GM12878 (cell line): ENCODE results near the gene TOX2. TPM values are rescaled to one million over a fixed set of nuclear protein-coding genes. Genes with fewer than 3 reads are reported as not detected.

Experiments
- ATAC-seq: fragments of 200-7000 bp; cut with Tn5 transposase; 3 replicates; pipeline ENCODE4 v1.9.1; 2020; ENCODE audit warnings: mild to moderate bottlenecking, moderate library complexity
- BruUV-seq: library from RNA; stranded (reverse); fragments of 400-500 nt; replicated peaks from 2 replicates; lab custom pipeline; 2021; lab: Mats Ljungman, UMichigan
- CTCF ChIA-PET: fragments of 300-600 bp; sonication (Branson Sonifier 250); formaldehyde crosslinking; extraction: SDS; loops from one replicate; lab custom pipeline; 2021; ENCODE audit warnings: inconsistent platforms; lab: Yijun Ruan, JAX
- POLR2A ChIA-PET: fragments of 350-600 bp; formaldehyde crosslinking; extraction: SDS; loops from one replicate; lab custom pipeline; 2021; ENCODE audit warnings: inconsistent platforms; lab: Charles Lee
- RAD21 ChIA-PET: fragments of 300-600 bp; sonication (Branson Sonifier 250); formaldehyde crosslinking; loops from one replicate; lab custom pipeline; 2023; ENCODE audit warnings: antibody characterized with exemption; ENCODE audit not compliant: unreplicated experiment; lab: Charles Lee
- SMC1A ChIA-PET: fragments of 300-600 bp; sonication (Branson Sonifier 250); formaldehyde crosslinking; loops from one replicate; lab custom pipeline; 2023; ENCODE audit not compliant: unreplicated experiment, uncharacterized antibody; lab: Charles Lee
- DNase-seq: peaks from one replicate; pipeline ENCODE4 v3.0.0-alpha.2; 2011; ENCODE audit warnings: low read depth, low spot score
- FAIRE-seq: peaks from 3 replicates; lab custom pipeline; 2011; peaks lifted over from hg19 to GRCh38; lab: Jason Lieb, UNC
- H2AFZ ChIP-seq: 2 replicates; pipeline ENCODE4 v1.6.0; 2011; ENCODE audit warnings: low read depth, low read length, control low read depth; ENCODE audit not compliant: control insufficient read depth
- H3K27ac ChIP-seq: 2 replicates; pipeline ENCODE4 v1.5.1; 2011; ENCODE audit warnings: control low read depth; ENCODE audit not compliant: control insufficient read depth, insufficient read depth
- H3K27me3 ChIP-seq, 2 experiments: replicated peaks in 1 of 2; 2 replicates each; pipeline versions ENCODE4 v1.6.0 to v1.6.1; 2011; ENCODE audit warnings: low read length in 1 of 2; ENCODE audit not compliant: control insufficient read depth in 2 of 2, insufficient read depth in 2 of 2
- H3K36me3 ChIP-seq, 2 experiments: 2 replicates each; pipeline ENCODE4 v1.5.1; 2011; ENCODE audit warnings: low read length in 1 of 2; ENCODE audit not compliant: control insufficient read depth in 2 of 2, insufficient read depth in 2 of 2
- H3K4me1 ChIP-seq: 2 replicates; pipeline ENCODE4 v1.6.1; 2011; ENCODE audit warnings: mild to moderate bottlenecking, low read length, moderate library complexity, mixed read lengths; ENCODE audit not compliant: control insufficient read depth, insufficient read depth
- H3K4me2 ChIP-seq: 2 replicates; pipeline ENCODE4 v1.6.0; 2011; ENCODE audit warnings: control low read depth; ENCODE audit not compliant: control insufficient read depth, insufficient read depth
- H3K4me3 ChIP-seq: fragments of 200-600 bp; sonication (generic); 2 replicates; pipeline ENCODE4 v1.5.1; 2016
- H3K79me2 ChIP-seq: 2 replicates; pipeline ENCODE4 v1.6.0; 2011; ENCODE audit warnings: low read length; ENCODE audit not compliant: control insufficient read depth, insufficient read depth
- H3K9ac ChIP-seq: 2 replicates; pipeline ENCODE4 v1.8.0; 2011; ENCODE audit warnings: low read length, control low read depth, mixed read lengths; ENCODE audit not compliant: control insufficient read depth, insufficient read depth
- H3K9me3 ChIP-seq: replicated peaks from 3 replicates; pipeline ENCODE4 v1.5.1; 2011; ENCODE audit warnings: mild to moderate bottlenecking, low read length; ENCODE audit not compliant: control insufficient read depth, insufficient read depth
- H4K20me1 ChIP-seq: 2 replicates; pipeline ENCODE4 v1.6.0; 2011; ENCODE audit not compliant: control insufficient read depth, insufficient read depth
- BCL11A ChIP-seq: IDR thresholded peaks from 2 replicates; pipeline ENCODE4 v1.6.1; 2011; ENCODE audit warnings: low read depth, low read length
- DPF2 ChIP-seq: fragments of 450-650 bp; IDR thresholded peaks from 2 replicates; pipeline ENCODE4 v1.6.1; 2017; ENCODE audit warnings: mild to moderate bottlenecking
- EZH2 ChIP-seq: IDR thresholded peaks from 2 replicates; pipeline ENCODE4 v1.6.1; 2012; ENCODE audit warnings: low read depth, mild to moderate bottlenecking, control low read depth, inconsistent platforms, low read length, borderline replicate concordance; ENCODE audit not compliant: control insufficient read depth
- HDAC2 ChIP-seq: fragments of 200-600 bp; sonication (generic); IDR thresholded peaks from 2 replicates; pipeline ENCODE4 v1.6.1; 2017
- JUNB ChIP-seq: IDR thresholded peaks from 2 replicates; pipeline ENCODE4 v1.6.1; 2016; ENCODE audit warnings: antibody characterized with exemption, mild to moderate bottlenecking
- KDM1A ChIP-seq: fragments of 200-600 bp; sonication (generic); IDR thresholded peaks from 2 replicates; pipeline ENCODE4 v1.6.1; 2016; ENCODE audit warnings: borderline replicate concordance
- MXI1 ChIP-seq: fragments of 150-350 bp; IDR thresholded peaks from 2 replicates; pipeline ENCODE4 v1.6.1; 2011; ENCODE audit warnings: low read depth, mild to moderate bottlenecking, inconsistent platforms, low read length, improper control_type of control experiment
- ZBTB40 ChIP-seq: fragments of 450-650 bp; IDR thresholded peaks from 2 replicates; pipeline ENCODE4 v1.6.1; 2016; ENCODE audit warnings: mild to moderate bottlenecking, moderate library complexity, borderline replicate concordance
- ZNF384 ChIP-seq: IDR thresholded peaks from 2 replicates; pipeline ENCODE4 v1.6.1; 2012; ENCODE audit warnings: low read depth, mild to moderate bottlenecking, low read length, improper control_type of control experiment, borderline replicate concordance
- WGBS: methylation state at CpG from one replicate; pipeline ENCODE4 v1.1.6; 2016; ENCODE audit warnings: low lambda C conversion rate; ENCODE audit not compliant: insufficient replicate concordance, insufficient coverage; ENCODE audit errors: missing lambda C conversion rate; 5-methylcytosine and 5-hydroxymethylcytosine counted together
- in situ Hi-C: fragments of 300-500 bp; cut with MboI; formaldehyde crosslinking; loops from 9 replicates; pipeline ENCODE4 v1.14.3; 2018; ENCODE audit warnings: mixed read lengths
- intact Hi-C: fragments of 100-400 bp; cut with micrococcal nuclease; formaldehyde crosslinking; loops from one replicate; pipeline ENCODE4 v1.14.2; 2022; ENCODE audit not compliant: unreplicated experiment
- polyA plus RNA-seq, 11 experiments: library from polyadenylated mRNA; depleted of rRNA in 4 of 11; unstranded in 6 of 11; stranded (reverse) in 5 of 11; fragments of >200 nt; fragmentation: Nextera tagmentation in 4 of 11; fragmentation: Illumina TruSeq in 1 of 11; extraction: Ambion mirVana in 4 of 11; extraction: Trizol in 1 of 11; gene quantifications; 1 replicate in 1 of 11; 2 replicates in 10 of 11; pipeline versions ENCODE4 v1.2.1 to v1.2.3, GENCODE V29; 2011 to 2016; ENCODE audit warnings: inconsistent platforms in 2 of 11, missing spikeins in 2 of 11, low read depth in 1 of 11
- total RNA-seq, 4 experiments: library from RNA; depleted of rRNA in 3 of 4; stranded (reverse); fragments of >200 nt in 3 of 4; fragmentation: Illumina TruSeq in 1 of 4; extraction: Trizol in 1 of 4; gene quantifications; 2 replicates each; pipeline versions ENCODE4 v1.2.1 to v1.2.3, GENCODE V29; 2013 to 2021

The TOX2 gene
- total and polyA plus RNA-seq, 10 of the 15 experiments (the other 5 are each of a cell fraction or from before 2014, with no cell fraction given): 2.6 to 40.5 (median 7.9) TPM

- POLR2A ChIA-PET: interaction anchor here (0.5 to 1.3 kb wide), 3 partner anchors 154 to 335 kb away, joined by 3 to 6 read pairs (median 5); no protein-coding TSS in a partner anchor
- H3K27ac ChIP-seq: no peak overlapping the region
- no peak overlapping the region for H3K4me3 ChIP-seq
- no peaks in the 10 kb centered on the region for H3K27me3 ChIP-seq
- peaks cover 18% of the 10 kb centered on the region for H3K4me1 ChIP-seq
- no peak overlapping the region for H2AFZ ChIP-seq
- H4K20me1 ChIP-seq: no peaks in the 10 kb centered on the region
- H3K4me2 ChIP-seq: no peak overlapping the region
- FAIRE-seq: no peak
- BruUV-seq: no TSS peak
- CTCF ChIA-PET: interaction anchor here (1.1 to 16.0 kb wide), 5 partner anchors 9 to 322 kb away, joined by 3 to 223 read pairs (median 4); no protein-coding TSS in a partner anchor
- SMC1A ChIA-PET: interaction anchor here (0.9 to 9.8 kb wide), 12 partner anchors 9 to 321 kb away, joined by 3 to 67 read pairs (median 4); no protein-coding TSS in a partner anchor
- in situ Hi-C loops (no loop called here), intact Hi-C loops (no loop called here)
- 84% methylated on average over 11 of the region's 11 CpGs for WGBS
- no peaks in the 10 kb centered on the region for H3K9me3 ChIP-seq
- H3K79me2 ChIP-seq: no peaks in the 10 kb centered on the region
- H3K36me3 ChIP-seq: no peaks in the 10 kb centered on the region; a peak in 1 of 4 replicates
- TF ChIP-seq EZH2 (no peak), DPF2 (no peak), ZNF384 (no peak), JUNB (no peak), BCL11A (no peak), ZBTB40 (no peak), KDM1A (no peak), HDAC2 (no peak), MXI1 (no peak)
- no peak for ATAC-seq
- H3K9ac ChIP-seq: no peak overlapping the region
- no peak for DNase-seq
- RAD21 ChIA-PET: interaction anchor here (1.0 to 1.8 kb wide), 9 partner anchors 9 to 361 kb away, joined by 3 to 10 read pairs (median 4); no protein-coding TSS in a partner anchor
These were observed 157.0 kb downstream of the TOX2 start for GRCh38 chr20:44071526-44072111.
